Fibroblast of pulmonary artery (primary cell): ENCODE results near the gene SH3GLB1.

Experiments used
- DNase-seq: peaks from one replicate; pipeline ENCODE4 v3.0.0-alpha.2; 2010; ENCODE audit warnings: low read depth
- H3K4me3 ChIP-seq: replicated peaks from 2 replicates; pipeline ENCODE4 v1.5.1; 2011; ENCODE audit warnings: low read depth, mild to moderate bottlenecking, control low read depth, low read length, moderate library complexity
- TF ChIP-seq, protein P1 (sequence below): IDR thresholded peaks from 2 replicates; pipeline ENCODE4 v1.5.1; 2011; ENCODE audit warnings: mild to moderate bottlenecking, control low read depth, low read length, inconsistent platforms; ENCODE audit errors: missing control alignments

SH3GLB1 gene

DNA sequence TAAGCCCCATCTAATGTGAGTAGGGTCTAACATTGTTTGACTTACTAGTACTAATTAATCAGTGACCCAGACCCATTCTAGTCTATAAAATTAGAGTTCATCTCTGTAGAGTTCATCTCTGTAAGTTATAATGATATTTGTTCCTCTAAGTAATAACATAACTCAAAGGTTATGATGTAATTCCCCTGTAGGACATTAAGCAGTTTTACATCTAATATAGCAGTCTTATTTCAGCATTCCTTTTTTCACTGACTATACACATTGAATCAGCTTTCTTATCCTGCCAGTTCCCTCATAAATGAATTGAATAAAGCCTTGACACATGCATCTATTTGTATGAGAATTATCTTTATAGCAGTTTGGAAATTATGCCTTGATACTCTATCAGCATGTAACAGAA is 90.9 kb downstream of the SH3GLB1 start:
- no peak for DNase-seq
- TF ChIP-seq, protein P1, sequence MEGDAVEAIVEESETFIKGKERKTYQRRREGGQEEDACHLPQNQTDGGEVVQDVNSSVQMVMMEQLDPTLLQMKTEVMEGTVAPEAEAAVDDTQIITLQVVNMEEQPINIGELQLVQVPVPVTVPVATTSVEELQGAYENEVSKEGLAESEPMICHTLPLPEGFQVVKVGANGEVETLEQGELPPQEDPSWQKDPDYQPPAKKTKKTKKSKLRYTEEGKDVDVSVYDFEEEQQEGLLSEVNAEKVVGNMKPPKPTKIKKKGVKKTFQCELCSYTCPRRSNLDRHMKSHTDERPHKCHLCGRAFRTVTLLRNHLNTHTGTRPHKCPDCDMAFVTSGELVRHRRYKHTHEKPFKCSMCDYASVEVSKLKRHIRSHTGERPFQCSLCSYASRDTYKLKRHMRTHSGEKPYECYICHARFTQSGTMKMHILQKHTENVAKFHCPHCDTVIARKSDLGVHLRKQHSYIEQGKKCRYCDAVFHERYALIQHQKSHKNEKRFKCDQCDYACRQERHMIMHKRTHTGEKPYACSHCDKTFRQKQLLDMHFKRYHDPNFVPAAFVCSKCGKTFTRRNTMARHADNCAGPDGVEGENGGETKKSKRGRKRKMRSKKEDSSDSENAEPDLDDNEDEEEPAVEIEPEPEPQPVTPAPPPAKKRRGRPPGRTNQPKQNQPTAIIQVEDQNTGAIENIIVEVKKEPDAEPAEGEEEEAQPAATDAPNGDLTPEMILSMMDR = no peak
- H3K4me3 ChIP-seq = no peak overlapping the region
